GM12892 (cell line): Measurements from ENCODE around the gene CDCA7.

ENCODE experiments used
- POLR2A ChIP-seq: IDR thresholded peaks from 2 replicates; pipeline ENCODE4 v1.6.1; 2011; ENCODE audit warnings: low read depth, low read length, control low read depth
- POLR2AphosphoS5 ChIP-seq: IDR thresholded peaks from 2 replicates; pipeline ENCODE4 v1.6.1; 2011; ENCODE audit warnings: low read depth, low read length, control low read depth
- TAF1 ChIP-seq: IDR thresholded peaks from 2 replicates; pipeline ENCODE4 v1.6.1; 2011; ENCODE audit warnings: low read depth, mild to moderate bottlenecking, control low read depth, low read length, borderline replicate concordance

GRCh38 chr2:173393186-173393585 is 38.5 kb downstream of the CDCA7 start:
- TF ChIP-seq POLR2A = no peak
- no peak for TF ChIP-seq POLR2AphosphoS5
- TF ChIP-seq TAF1 = no peak
